GM12891 (cell line): ENCODE measurements around the gene KRT80.

Experiments
- POLR2A ChIP-seq: IDR thresholded peaks from 2 replicates; pipeline ENCODE4 v1.6.1; 2011; ENCODE audit warnings: low read depth, low read length, control low read depth
- POLR2AphosphoS5 ChIP-seq: IDR thresholded peaks from 2 replicates; pipeline ENCODE4 v1.6.1; 2011; ENCODE audit warnings: low read depth, low read length, control low read depth
- SPI1 ChIP-seq: IDR thresholded peaks from 2 replicates; pipeline ENCODE4 v1.6.1; 2011; ENCODE audit warnings: low read depth, low read length, control low read depth
- TAF1 ChIP-seq: IDR thresholded peaks from 2 replicates; pipeline ENCODE4 v1.6.1; 2011; ENCODE audit warnings: low read depth, low read length, control low read depth

DNA sequence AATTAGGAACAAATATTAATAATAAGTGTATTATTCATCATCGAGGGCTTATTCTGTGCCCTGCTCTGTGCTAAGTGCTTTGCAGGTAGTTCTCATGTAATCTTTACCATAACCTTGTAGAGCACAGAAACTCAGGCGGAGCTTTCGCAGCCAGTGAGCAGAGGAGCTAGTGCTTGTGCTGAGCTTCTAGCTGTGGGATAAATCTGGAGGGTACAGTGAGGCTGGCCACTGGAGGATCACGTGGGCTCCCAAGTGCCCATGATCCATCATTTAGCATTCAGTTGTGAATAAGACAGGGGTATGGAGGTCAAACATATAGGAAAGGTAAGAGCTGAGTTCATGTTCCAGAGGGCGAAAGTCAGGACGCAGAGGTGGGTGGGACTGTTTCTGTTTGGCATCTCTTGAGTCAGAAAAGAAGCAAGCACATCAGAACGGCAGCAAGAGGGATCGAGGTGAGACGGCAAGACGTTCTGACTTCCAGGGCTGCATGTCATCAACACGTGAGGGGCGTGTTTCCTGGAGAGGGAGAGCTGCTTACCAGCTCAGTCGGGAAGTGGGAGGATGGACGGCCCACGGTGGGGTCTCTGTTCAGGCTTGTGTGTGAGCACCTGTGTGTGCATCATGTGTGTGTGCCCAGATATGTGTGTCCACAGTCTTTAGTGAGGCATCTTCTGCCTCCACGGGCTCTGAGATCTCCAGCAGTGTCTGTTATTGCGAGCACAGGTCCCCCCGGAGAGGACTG is 16.8 kb upstream of the KRT80 start:
- TF ChIP-seq POLR2AphosphoS5 (no peak), SPI1 (no peak), POLR2A (no peak), TAF1 (no peak)
